Measurements from ENCODE around the gene TDRD7. TPM values are rescaled to one million over a fixed set of nuclear protein-coding genes. Genes with fewer than 3 reads are reported as not detected.

The TDRD7 gene
- polyA plus RNA-seq, 1 donor (not counting 4 experiments of a cell fraction or from before 2014, with no cell fraction given): 10.5 TPM

DNA sequence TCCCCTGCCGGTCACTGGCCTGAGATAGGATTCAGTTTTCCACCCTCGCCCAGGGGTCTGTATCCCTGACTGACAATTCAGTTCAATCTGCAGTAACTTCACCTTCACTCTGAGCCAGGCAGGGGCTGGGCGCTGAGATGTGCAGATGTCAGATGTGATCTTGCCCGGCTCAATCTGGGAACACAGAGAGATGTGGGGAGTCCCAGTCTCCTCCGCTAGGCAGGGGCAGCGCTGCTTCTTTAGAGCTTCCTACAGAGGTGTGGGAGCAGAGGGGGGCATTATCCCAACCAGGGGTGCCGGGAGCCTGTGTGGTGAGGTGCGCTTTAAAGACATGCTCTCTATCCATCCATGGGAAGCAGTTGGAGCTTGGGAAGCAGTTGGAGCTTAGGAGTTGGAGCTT lies 104.2 kb downstream of the TDRD7 start:
- Histone ChIP-seq H3K27me3 (ENCODE audit: control insufficient read depth, extremely low read depth, insufficient read depth, low read length) (peaks cover 15% of the 10 kb centered on the region), H4K20me1 (ENCODE audit: control insufficient read depth, extremely low read depth, insufficient read depth, low read length) (no peaks in the 10 kb centered on the region), H3K4me1 (ENCODE audit: control insufficient read depth, extremely low read depth, insufficient read depth, low read length) (peaks cover 5% of the 10 kb centered on the region), H3K36me3 (ENCODE audit: control insufficient read depth in 2 of 2, extremely low read depth in 1 of 2, insufficient read depth in 2 of 2, low read length in 2 of 2) (no peaks in the 10 kb centered on the region), H3K27ac (ENCODE audit: control insufficient read depth, insufficient read depth, low read length) (no peak overlapping the region), H3K9me3 (ENCODE audit: control insufficient read depth, low read depth, low read length) (no peaks in the 10 kb centered on the region), H2AFZ (ENCODE audit: control insufficient read depth, low read length) (no peak overlapping the region), H3K79me2 (ENCODE audit: control insufficient read depth, insufficient read depth, low read length) (no peaks in the 10 kb centered on the region), H3K4me3 (ENCODE audit: control insufficient read depth in 2 of 3, extremely low read depth in 1 of 3, insufficient read depth in 2 of 3, low read depth in 1 of 3, low read length in 3 of 3) (no peak overlapping the region), H3K9ac (ENCODE audit: control insufficient read depth, extremely low read depth, insufficient read depth, low read length) (no peak overlapping the region), H3K9me1 (ENCODE audit: control insufficient read depth, extremely low read depth, insufficient read depth, low read length) (no peaks in the 10 kb centered on the region), H3K4me2 (ENCODE audit: control insufficient read depth, extremely low read depth, insufficient read depth, low read depth, low read length) (no peak overlapping the region)
- FAIRE-seq (no peak), DNase-seq (ENCODE audit: low read depth, low spot score) (no peak)
- no peak for TF ChIP-seq EZH2 (IDR thresholded peaks at IDR 0.05; ENCODE audit: low read length)
- TF ChIP-seq, protein P1, sequence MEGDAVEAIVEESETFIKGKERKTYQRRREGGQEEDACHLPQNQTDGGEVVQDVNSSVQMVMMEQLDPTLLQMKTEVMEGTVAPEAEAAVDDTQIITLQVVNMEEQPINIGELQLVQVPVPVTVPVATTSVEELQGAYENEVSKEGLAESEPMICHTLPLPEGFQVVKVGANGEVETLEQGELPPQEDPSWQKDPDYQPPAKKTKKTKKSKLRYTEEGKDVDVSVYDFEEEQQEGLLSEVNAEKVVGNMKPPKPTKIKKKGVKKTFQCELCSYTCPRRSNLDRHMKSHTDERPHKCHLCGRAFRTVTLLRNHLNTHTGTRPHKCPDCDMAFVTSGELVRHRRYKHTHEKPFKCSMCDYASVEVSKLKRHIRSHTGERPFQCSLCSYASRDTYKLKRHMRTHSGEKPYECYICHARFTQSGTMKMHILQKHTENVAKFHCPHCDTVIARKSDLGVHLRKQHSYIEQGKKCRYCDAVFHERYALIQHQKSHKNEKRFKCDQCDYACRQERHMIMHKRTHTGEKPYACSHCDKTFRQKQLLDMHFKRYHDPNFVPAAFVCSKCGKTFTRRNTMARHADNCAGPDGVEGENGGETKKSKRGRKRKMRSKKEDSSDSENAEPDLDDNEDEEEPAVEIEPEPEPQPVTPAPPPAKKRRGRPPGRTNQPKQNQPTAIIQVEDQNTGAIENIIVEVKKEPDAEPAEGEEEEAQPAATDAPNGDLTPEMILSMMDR (optimal IDR thresholded peaks at IDR 0.05 in 1 of 3, IDR thresholded peaks at IDR 0.05 in 1 of 3, conservative IDR thresholded peaks at IDR 0.05 in 1 of 3; ENCODE audit: extremely low read depth in 1 of 3, insufficient read depth in 2 of 3, low read length in 3 of 3): no peak
- dilution Hi-C loops (cut with MboI; ENCODE audit: extremely low pct_ligation_motif_present, low sequenced_read_pairs): no loop called here

DNA sequence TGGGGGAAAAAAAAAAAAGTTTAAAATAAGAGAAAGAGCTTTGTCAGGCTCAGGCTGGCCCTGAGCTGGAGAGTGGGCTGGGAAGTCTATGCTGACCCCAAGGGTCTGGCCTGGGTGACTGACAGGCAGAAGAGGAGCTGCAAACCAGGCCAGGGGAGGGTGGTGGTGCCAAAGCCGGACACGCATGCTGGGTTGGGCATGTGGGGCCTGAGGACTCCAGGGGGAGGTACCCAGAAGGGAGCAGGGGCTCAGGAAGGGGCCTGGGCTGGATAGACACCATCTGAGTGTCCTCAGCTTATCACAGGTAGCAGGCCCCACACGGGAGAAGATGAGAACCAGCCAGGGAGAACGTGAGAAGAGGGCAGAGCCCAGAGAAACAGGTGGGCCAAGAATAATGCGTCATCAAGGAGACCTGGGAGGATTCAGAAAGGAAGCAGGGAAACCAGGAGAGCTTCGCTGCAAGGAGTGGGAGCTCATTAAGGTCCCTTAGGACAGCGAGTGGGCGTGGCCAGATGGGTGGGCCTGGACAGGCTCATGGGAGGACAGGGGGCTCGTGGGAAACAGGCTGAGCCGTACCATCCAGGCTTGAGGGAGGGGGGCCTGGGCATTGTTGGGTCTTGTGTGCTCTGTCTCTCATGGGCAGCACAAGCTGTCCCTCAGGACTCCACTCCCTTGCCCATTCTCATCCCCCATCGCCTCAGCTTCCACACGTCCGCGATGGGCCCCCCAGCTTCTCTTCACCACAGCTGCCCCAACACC lies 105.6 kb downstream of the TDRD7 start:
- no peaks in the 10 kb centered on the region for H3K4me1 ChIP-seq (ENCODE audit: control insufficient read depth, extremely low read depth, insufficient read depth, low read length)
- no peak overlapping the region for H3K27ac ChIP-seq (ENCODE audit: control insufficient read depth, insufficient read depth, low read length)
- H3K9ac ChIP-seq (ENCODE audit: control insufficient read depth, extremely low read depth, insufficient read depth, low read length): no peak overlapping the region
- H4K20me1 ChIP-seq (ENCODE audit: control insufficient read depth, extremely low read depth, insufficient read depth, low read length): no peaks in the 10 kb centered on the region
- no peak overlapping the region for H3K4me2 ChIP-seq (ENCODE audit: control insufficient read depth, extremely low read depth, insufficient read depth, low read depth, low read length)
- no peak for FAIRE-seq
- dilution Hi-C loops (cut with MboI; ENCODE audit: extremely low pct_ligation_motif_present, low sequenced_read_pairs): no loop called here
- H3K79me2 ChIP-seq (ENCODE audit: control insufficient read depth, insufficient read depth, low read length): no peaks in the 10 kb centered on the region
- DNase-seq (ENCODE audit: low read depth, low spot score): no peak
- no peaks in the 10 kb centered on the region for H3K9me3 ChIP-seq (ENCODE audit: control insufficient read depth, low read depth, low read length)
- H3K9me1 ChIP-seq (ENCODE audit: control insufficient read depth, extremely low read depth, insufficient read depth, low read length): no peaks in the 10 kb centered on the region
- H3K4me3 ChIP-seq (ENCODE audit: control insufficient read depth in 2 of 3, extremely low read depth in 1 of 3, insufficient read depth in 2 of 3, low read depth in 1 of 3, low read length in 3 of 3): no peak overlapping the region
- peaks cover 15% of the 10 kb centered on the region for H3K27me3 ChIP-seq (ENCODE audit: control insufficient read depth, extremely low read depth, insufficient read depth, low read length)
- TF ChIP-seq, protein P1 (optimal IDR thresholded peaks at IDR 0.05 in 1 of 3, IDR thresholded peaks at IDR 0.05 in 1 of 3, conservative IDR thresholded peaks at IDR 0.05 in 1 of 3; ENCODE audit: extremely low read depth in 1 of 3, insufficient read depth in 2 of 3, low read length in 3 of 3): no peak
- TF ChIP-seq EZH2 (IDR thresholded peaks at IDR 0.05; ENCODE audit: low read length): no peak
- H3K36me3 ChIP-seq (ENCODE audit: control insufficient read depth in 2 of 2, extremely low read depth in 1 of 2, insufficient read depth in 2 of 2, low read length in 2 of 2): no peaks in the 10 kb centered on the region
- H2AFZ ChIP-seq (ENCODE audit: control insufficient read depth, low read length): no peak overlapping the region

All from keratinocyte (primary cell).